ENCODE results near the gene INPP5D. TPM values are rescaled to one million over a fixed set of nuclear protein-coding genes. Genes with fewer than 3 reads are reported as not detected.

The INPP5D gene
- total and polyA plus RNA-seq, 2 of the 13 experiments (the other 11 are each of a cell fraction or from before 2014, with no cell fraction given), result 16.7 to 18.0 TPM

GRCh38 chr2:233251306-233252116 lies 191.4 kb downstream of the INPP5D start, which contains the start of gene ATG16L1 (continued):
- TF ChIP-seq, protein P1, sequence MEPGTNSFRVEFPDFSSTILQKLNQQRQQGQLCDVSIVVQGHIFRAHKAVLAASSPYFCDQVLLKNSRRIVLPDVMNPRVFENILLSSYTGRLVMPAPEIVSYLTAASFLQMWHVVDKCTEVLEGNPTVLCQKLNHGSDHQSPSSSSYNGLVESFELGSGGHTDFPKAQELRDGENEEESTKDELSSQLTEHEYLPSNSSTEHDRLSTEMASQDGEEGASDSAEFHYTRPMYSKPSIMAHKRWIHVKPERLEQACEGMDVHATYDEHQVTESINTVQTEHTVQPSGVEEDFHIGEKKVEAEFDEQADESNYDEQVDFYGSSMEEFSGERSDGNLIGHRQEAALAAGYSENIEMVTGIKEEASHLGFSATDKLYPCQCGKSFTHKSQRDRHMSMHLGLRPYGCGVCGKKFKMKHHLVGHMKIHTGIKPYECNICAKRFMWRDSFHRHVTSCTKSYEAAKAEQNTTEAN (CRISPR knock-in tag; conservative IDR thresholded peaks at IDR 0.05), result no peak
- TF ChIP-seq ZNF441 (CRISPR knock-in tag; IDR thresholded peaks at IDR 0.05; ENCODE audit: borderline replicate concordance) (no peak; the same call in 1 of the 2 replicates), HOXA9 (CRISPR knock-in tag; IDR thresholded peaks at IDR 0.05; ENCODE audit: borderline replicate concordance) (no peak), ZNF296 (CRISPR knock-in tag; conservative IDR thresholded peaks at IDR 0.05) (no peak), TGIF2 (CRISPR knock-in tag; IDR thresholded peaks at IDR 0.05) (peak; percentile 77), KMT2B (CRISPR knock-in tag; IDR thresholded peaks at IDR 0.05) (peak; percentile 97), TOE1 (CRISPR knock-in tag; IDR thresholded peaks at IDR 0.05) (peak; percentile 53; the same call in 1 of the 2 replicates), FLYWCH1 (CRISPR knock-in tag; IDR thresholded peaks at IDR 0.05) (no peak), RBAK (CRISPR knock-in tag; IDR thresholded peaks at IDR 0.05) (no peak), AGO2 (optimal IDR thresholded peaks at IDR 0.05; ENCODE audit: low read depth, low read length) (peak; percentile 86), NBN (conservative IDR thresholded peaks at IDR 0.05) (no peak), NR1H2 (CRISPR knock-in tag; IDR thresholded peaks at IDR 0.05; ENCODE audit: borderline replicate concordance, low read depth) (no peak), ZNF101 (CRISPR knock-in tag; IDR thresholded peaks at IDR 0.05; ENCODE audit: borderline replicate concordance, low read depth) (0 out of 2 replicates have a peak, but pooled peaks have one; percentile 43), SMARCE1 (IDR thresholded peaks at IDR 0.05; ENCODE audit: borderline replicate concordance) (no peak), ZNF569 (CRISPR knock-in tag; IDR thresholded peaks at IDR 0.05; ENCODE audit: borderline replicate concordance) (peak; percentile 96; the same call in 1 of the 2 replicates), TAF15 (IDR thresholded peaks at IDR 0.05; ENCODE audit: low read depth, low read length, poor library complexity, severe bottlenecking) (peak; percentile 98), TRAFD1 (CRISPR knock-in tag; IDR thresholded peaks at IDR 0.05; ENCODE audit: borderline replicate concordance) (peak; percentile 71; the same call in 1 of the 2 replicates), ZNF75D (CRISPR knock-in tag; IDR thresholded peaks at IDR 0.05; ENCODE audit: borderline replicate concordance) (no peak)
- TF ChIP-seq, protein P2, sequence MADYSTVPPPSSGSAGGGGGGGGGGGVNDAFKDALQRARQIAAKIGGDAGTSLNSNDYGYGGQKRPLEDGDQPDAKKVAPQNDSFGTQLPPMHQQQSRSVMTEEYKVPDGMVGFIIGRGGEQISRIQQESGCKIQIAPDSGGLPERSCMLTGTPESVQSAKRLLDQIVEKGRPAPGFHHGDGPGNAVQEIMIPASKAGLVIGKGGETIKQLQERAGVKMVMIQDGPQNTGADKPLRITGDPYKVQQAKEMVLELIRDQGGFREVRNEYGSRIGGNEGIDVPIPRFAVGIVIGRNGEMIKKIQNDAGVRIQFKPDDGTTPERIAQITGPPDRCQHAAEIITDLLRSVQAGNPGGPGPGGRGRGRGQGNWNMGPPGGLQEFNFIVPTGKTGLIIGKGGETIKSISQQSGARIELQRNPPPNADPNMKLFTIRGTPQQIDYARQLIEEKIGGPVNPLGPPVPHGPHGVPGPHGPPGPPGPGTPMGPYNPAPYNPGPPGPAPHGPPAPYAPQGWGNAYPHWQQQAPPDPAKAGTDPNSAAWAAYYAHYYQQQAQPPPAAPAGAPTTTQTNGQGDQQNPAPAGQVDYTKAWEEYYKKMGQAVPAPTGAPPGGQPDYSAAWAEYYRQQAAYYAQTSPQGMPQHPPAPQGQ (CRISPR knock-in tag; IDR thresholded peaks at IDR 0.05; ENCODE audit: borderline replicate concordance), result no peak
- TF ChIP-seq, protein P3, sequence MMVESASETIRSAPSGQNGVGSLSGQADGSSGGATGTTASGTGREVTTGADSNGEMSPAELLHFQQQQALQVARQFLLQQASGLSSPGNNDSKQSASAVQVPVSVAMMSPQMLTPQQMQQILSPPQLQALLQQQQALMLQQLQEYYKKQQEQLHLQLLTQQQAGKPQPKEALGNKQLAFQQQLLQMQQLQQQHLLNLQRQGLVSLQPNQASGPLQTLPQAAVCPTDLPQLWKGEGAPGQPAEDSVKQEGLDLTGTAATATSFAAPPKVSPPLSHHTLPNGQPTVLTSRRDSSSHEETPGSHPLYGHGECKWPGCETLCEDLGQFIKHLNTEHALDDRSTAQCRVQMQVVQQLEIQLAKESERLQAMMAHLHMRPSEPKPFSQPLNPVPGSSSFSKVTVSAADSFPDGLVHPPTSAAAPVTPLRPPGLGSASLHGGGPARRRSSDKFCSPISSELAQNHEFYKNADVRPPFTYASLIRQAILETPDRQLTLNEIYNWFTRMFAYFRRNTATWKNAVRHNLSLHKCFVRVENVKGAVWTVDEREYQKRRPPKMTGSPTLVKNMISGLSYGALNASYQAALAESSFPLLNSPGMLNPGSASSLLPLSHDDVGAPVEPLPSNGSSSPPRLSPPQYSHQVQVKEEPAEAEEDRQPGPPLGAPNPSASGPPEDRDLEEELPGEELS (CRISPR knock-in tag; IDR thresholded peaks at IDR 0.05), result peak; percentile 62
